IMR-90 (cell line): Measurements from ENCODE around the gene PRKRIP1. TPM values are rescaled to one million over a fixed set of nuclear protein-coding genes. Genes with fewer than 3 reads are reported as not detected.

Experiments used
- ATAC-seq: fragments of 200-7000 bp; cut with Tn5 transposase; 2 replicates; pipeline ENCODE4 v1.9.1; 2020; ENCODE audit warnings: low read depth, mild to moderate bottlenecking, moderate library complexity
- BruUV-seq: library from RNA; stranded (reverse); fragments of 400-500 nt; replicated peaks from 2 replicates; lab custom pipeline; 2021; lab: Mats Ljungman, UMichigan
- CTCF ChIA-PET: fragments of 300-600 bp; formaldehyde crosslinking; extraction: SDS; loops from one replicate; lab custom pipeline; 2021; ENCODE audit warnings: antibody characterized with exemption; lab: Yijun Ruan, JAX
- POLR2A ChIA-PET: fragments of 300-600 bp; sonication (Branson Sonifier 250); formaldehyde crosslinking; loops from one replicate; lab custom pipeline; 2022; ENCODE audit warnings: antibody characterized with exemption; ENCODE audit not compliant: unreplicated experiment; lab: Charles Lee
- DNase-seq: peaks from one replicate; pipeline ENCODE4 v3.0.0; 2013
- H2AFZ ChIP-seq: replicated peaks from 2 replicates; pipeline ENCODE3; 2013; ENCODE audit warnings: low read length, mild to moderate bottlenecking; ENCODE audit not compliant: poor library complexity
- H2AK5ac ChIP-seq: 2 replicates; pipeline ENCODE4 v1.6.1; 2013; ENCODE audit warnings: low read depth, low read length, inconsistent platforms
- H2AK9ac ChIP-seq: replicated peaks from 2 replicates; pipeline ENCODE3; 2013; ENCODE audit warnings: mild to moderate bottlenecking, low read depth, low read length, moderate library complexity; ENCODE audit not compliant: poor library complexity
- H2BK120ac ChIP-seq: 2 replicates; pipeline ENCODE4 v1.6.1; 2013; ENCODE audit warnings: low read depth, low read length, inconsistent platforms
- H2BK15ac ChIP-seq: 3 replicates; pipeline ENCODE4 v1.6.1; 2013; ENCODE audit warnings: low read depth, low read length, inconsistent platforms
- H2BK20ac ChIP-seq: 2 replicates; pipeline ENCODE4 v1.6.1; 2013; ENCODE audit warnings: low read depth, mild to moderate bottlenecking, inconsistent platforms, low read length, moderate library complexity
- H2BK5ac ChIP-seq: 2 replicates; pipeline ENCODE4 v1.6.1; 2013; ENCODE audit warnings: mild to moderate bottlenecking, low read depth, low read length, inconsistent platforms; ENCODE audit not compliant: poor library complexity, severe bottlenecking
- H3K14ac ChIP-seq: replicated peaks from 2 replicates; pipeline ENCODE4 v1.6.1; 2013; ENCODE audit warnings: low read depth, low read length, inconsistent platforms
- H3K18ac ChIP-seq: 2 replicates; pipeline ENCODE4 v1.6.1; 2013; ENCODE audit warnings: low read depth, low read length, control low read depth
- H3K23ac ChIP-seq: 2 replicates; pipeline ENCODE4 v1.6.1; 2013; ENCODE audit warnings: low read depth, low read length, inconsistent platforms
- H3K27ac ChIP-seq: 2 replicates; pipeline ENCODE4 v1.5.1; 2013; ENCODE audit warnings: mild to moderate bottlenecking, control low read depth, low read length; ENCODE audit not compliant: insufficient read depth
- H3K27me3 ChIP-seq: 2 replicates; pipeline ENCODE4 v1.6.1; 2013; ENCODE audit warnings: low read length; ENCODE audit not compliant: control insufficient read depth, insufficient read depth
- H3K36me3 ChIP-seq: 2 replicates; pipeline ENCODE4 v1.6.1; 2013; ENCODE audit warnings: low read length, mixed read lengths; ENCODE audit not compliant: control insufficient read depth, insufficient read depth
- H3K4ac ChIP-seq: 2 replicates; pipeline ENCODE4 v1.6.1; 2013; ENCODE audit warnings: low read depth, low read length, inconsistent platforms
- H3K4me1 ChIP-seq: 2 replicates; pipeline ENCODE4 v1.6.1; 2013; ENCODE audit warnings: low read length, mixed read lengths; ENCODE audit not compliant: control insufficient read depth, insufficient read depth
- H3K4me2 ChIP-seq: 2 replicates; pipeline ENCODE4 v1.6.1; 2013; ENCODE audit warnings: low read depth, mild to moderate bottlenecking, control low read depth, low read length, moderate library complexity
- H3K4me3 ChIP-seq: 2 replicates; pipeline ENCODE4 v1.5.1; 2013; ENCODE audit warnings: low read depth, mild to moderate bottlenecking, control low read depth, low read length, moderate library complexity; ENCODE audit not compliant: insufficient read depth
- H3K56ac ChIP-seq: 2 replicates; pipeline ENCODE4 v1.6.1; 2013; ENCODE audit warnings: low read length, inconsistent platforms; ENCODE audit not compliant: insufficient read depth; ENCODE audit errors: extremely low read depth
- H3K79me1 ChIP-seq, 2 experiments: 2 replicates each; pipeline ENCODE4 v1.6.1; 2013; ENCODE audit warnings: low read length in 2 of 2, inconsistent platforms in 1 of 2, low read depth in 1 of 2
- H3K9ac ChIP-seq: 2 replicates; pipeline ENCODE4 v1.6.1; 2013; ENCODE audit warnings: low read depth, low read length, control low read depth
- H3K9me1 ChIP-seq: 2 replicates; pipeline ENCODE4 v1.6.1; 2013; ENCODE audit warnings: low read length, inconsistent platforms; ENCODE audit not compliant: insufficient read depth
- H3K9me3 ChIP-seq: 2 replicates; pipeline ENCODE4 v1.6.1; 2013; ENCODE audit warnings: low read length; ENCODE audit not compliant: control insufficient read depth, insufficient read depth
- H4K20me1 ChIP-seq: 2 replicates; pipeline ENCODE4 v1.6.1; 2013; ENCODE audit warnings: low read length, inconsistent platforms; ENCODE audit not compliant: insufficient read depth
- H4K5ac ChIP-seq: 2 replicates; pipeline ENCODE4 v1.6.1; 2013; ENCODE audit warnings: mild to moderate bottlenecking, low read depth, low read length, control low read depth
- H4K8ac ChIP-seq, 2 experiments: 2 replicates each; pipeline ENCODE4 v1.6.1; 2013; ENCODE audit warnings: low read depth in 2 of 2, low read length in 2 of 2, control low read depth in 1 of 2, inconsistent platforms in 1 of 2
- H4K91ac ChIP-seq: 2 replicates; pipeline ENCODE4 v1.6.1; 2013; ENCODE audit warnings: low read depth, low read length, inconsistent platforms; ENCODE audit not compliant: insufficient read depth
- CHD1 ChIP-seq: IDR thresholded peaks from 2 replicates; pipeline ENCODE4 v1.6.1; 2012; ENCODE audit warnings: low read depth, low read length, improper control_type of control experiment
- CTCF ChIP-seq: conservative IDR thresholded peaks from 2 replicates; pipeline ENCODE4 v1.5.1; 2012; ENCODE audit warnings: mild to moderate bottlenecking, low read depth, low read length, improper control_type of control experiment
- ELK1 ChIP-seq: fragments of 150-350 bp; IDR thresholded peaks from 2 replicates; pipeline ENCODE4 v1.6.1; 2016; ENCODE audit warnings: low read depth, mild to moderate bottlenecking, low read length, moderate library complexity, borderline replicate concordance
- RAD21 ChIP-seq: IDR thresholded peaks from 2 replicates; pipeline ENCODE4 v1.6.1; 2012; ENCODE audit warnings: low read length, improper control_type of control experiment
- RCOR1 ChIP-seq: IDR thresholded peaks from 2 replicates; pipeline ENCODE4 v1.6.1; 2012; ENCODE audit warnings: mild to moderate bottlenecking, low read length, improper control_type of control experiment; ENCODE audit not compliant: insufficient replicate concordance
- RFX5 ChIP-seq: IDR thresholded peaks from 2 replicates; pipeline ENCODE4 v1.8.0; 2012; ENCODE audit warnings: low read depth, mild to moderate bottlenecking, low read length, moderate library complexity
- SMC3 ChIP-seq: fragments of 150-350 bp; IDR thresholded peaks from 2 replicates; pipeline ENCODE4 v1.6.1; 2016; ENCODE audit warnings: low read depth, mild to moderate bottlenecking, antibody characterized with exemption, low read length, moderate library complexity
- WGBS, 2 experiments: methylation state at CpG; one replicate each; pipeline versions ENCODE4 v1.1.5 to v1.1.7; 2013; ENCODE audit warnings: missing lambda C conversion rate in 2 of 2; ENCODE audit not compliant: insufficient read length in 1 of 2; ENCODE audit errors: extremely low coverage in 2 of 2; 5-methylcytosine and 5-hydroxymethylcytosine counted together
- dilution Hi-C: fragments of 300-500 bp; cut with HindIII; formaldehyde crosslinking; loops from one replicate; pipeline ENCODE4 v1.14.3; 2018; ENCODE audit warnings: low sequenced_read_pairs; ENCODE audit not compliant: unreplicated experiment
- in situ Hi-C: fragments of 300-500 bp; cut with MboI; formaldehyde crosslinking; loops from 3 replicates; pipeline ENCODE4 v1.14.3; 2019; ENCODE audit warnings: low sequenced_read_pairs, inconsistent platforms, mixed read lengths
- intact Hi-C: fragments of 100-400 bp; cut with micrococcal nuclease; formaldehyde crosslinking; loops from 2 replicates; pipeline ENCODE4 v1.10.0; 2022
- polyA plus RNA-seq, 3 experiments: library from polyadenylated mRNA; depleted of rRNA; stranded (reverse); fragments of >200 nt; gene quantifications; 2 replicates each; pipeline ENCODE4 v1.2.3, GENCODE V29; 2012; ENCODE audit warnings: low replicate concordance in 1 of 3
- total RNA-seq: library from RNA; depleted of rRNA; stranded (reverse); fragments of >200 nt; gene quantifications from 2 replicates; pipeline ENCODE4 v1.2.3, GENCODE V29; 2012

Gene PRKRIP1
- total and polyA plus RNA-seq, 2 of the 4 experiments (the other 2 are of a cell fraction) = 6.5 to 21.6 TPM

DNA sequence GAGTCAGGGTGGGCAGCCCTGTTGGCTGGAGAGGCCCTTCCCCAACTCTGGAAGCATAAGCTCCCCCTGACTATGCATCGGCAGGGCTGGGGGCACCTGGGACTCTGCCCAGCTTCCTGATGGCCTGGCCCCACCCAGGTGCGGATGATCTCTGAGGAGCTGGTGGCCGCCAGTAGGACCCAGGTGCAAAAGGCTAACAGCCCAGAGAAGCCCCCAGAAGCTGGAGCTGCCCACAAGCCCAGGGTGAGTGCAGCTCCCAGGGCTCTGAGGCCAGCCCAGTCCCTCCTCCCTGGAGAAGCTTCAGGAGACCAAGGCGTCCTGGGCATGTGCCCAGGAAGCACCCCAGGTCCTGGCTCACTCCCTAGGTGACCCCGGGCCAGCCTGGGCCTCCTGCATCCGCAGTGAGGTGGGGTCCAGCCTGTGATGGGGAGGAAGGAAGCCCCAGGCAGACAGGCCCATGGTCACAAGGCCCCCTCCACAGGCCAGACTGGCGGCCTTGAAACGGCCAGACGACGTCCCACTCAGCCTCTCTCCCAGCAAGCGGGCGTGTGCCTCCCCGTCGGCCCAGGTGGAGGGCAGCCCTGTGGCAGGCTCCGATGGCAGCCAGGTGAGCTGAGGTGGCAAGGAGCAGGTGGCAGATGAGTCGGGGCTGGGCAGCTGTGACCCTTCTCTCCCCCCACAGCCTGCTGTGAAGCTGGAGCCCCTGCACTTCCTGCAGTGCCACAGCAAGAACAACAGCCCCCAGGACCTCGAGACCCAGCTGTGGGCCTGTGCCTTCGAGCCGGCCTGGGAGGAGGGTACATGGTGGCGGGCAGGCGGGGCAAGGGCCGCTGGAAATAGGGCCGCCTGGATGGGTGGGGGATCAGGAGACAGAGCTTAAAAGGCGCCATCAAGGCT is 71.7 kb downstream of the PRKRIP1 start:
- Histone ChIP-seq H2BK15ac (no peak overlapping the region), H2BK120ac (no peak overlapping the region), H3K14ac (no peak overlapping the region), H3K9me3 (no peaks in the 10 kb centered on the region), H4K5ac (no peak overlapping the region), H3K4me1 (peaks cover 6% of the 10 kb centered on the region), H3K56ac (no peak overlapping the region), H4K91ac (no peak overlapping the region), H3K27me3 (no peaks in the 10 kb centered on the region), H3K4me2 (no peak overlapping the region), H4K20me1 (peaks cover 11% of the 10 kb centered on the region), H3K9ac (no peak overlapping the region), H2AK9ac (no peak overlapping the region), H3K18ac (no peak overlapping the region), H2BK20ac (no peak overlapping the region), H2AK5ac (0 out of 2 replicates have a peak overlapping the region, but pooled peaks have one; percentile 47), H3K27ac (no peak overlapping the region), H3K23ac (no peak overlapping the region), H3K4ac (no peak overlapping the region), H3K9me1 (peaks cover 14% of the 10 kb centered on the region), H3K4me3 (no peak overlapping the region), H4K8ac (no peak overlapping the region), H3K79me1 (peaks cover 21 to 47% of the 10 kb centered on the region in 2 experiments), H2BK5ac (no peak overlapping the region), H2AFZ (no peak overlapping the region), H3K36me3 (peaks cover 30% of the 10 kb centered on the region)
- ChIA-PET POLR2A (no interaction called here), CTCF (interaction anchor here (0.6 to 1.3 kb wide), 4 partner anchors 10 to 1626 kb away, joined by 3 to 7 read pairs (median 5); no protein-coding TSS in a partner anchor)
- no peak for ATAC-seq
- WGBS, 2 experiments = 100% methylated on average over 6 of the region's 24 CpGs; no CpG with 5 or more reads in 1 of the 2 experiments
- intact Hi-C loops = no loop called here
- TF ChIP-seq SMC3 (no peak), RCOR1 (no peak), RAD21 (no peak), CHD1 (no peak), ELK1 (no peak), CTCF (no peak), RFX5 (no peak)
- DNase-seq = no peak
- dilution Hi-C loops = no loop called here
- in situ Hi-C loops = no loop called here
- BruUV-seq = no TSS peak
